Body of pancreas (tissue), 4 donors: ENCODE measurements around the gene ADAD2. TPM values are rescaled to one million over a fixed set of nuclear protein-coding genes. Genes with fewer than 3 reads are reported as not detected.

Source experiments
- ATAC-seq: fragments of 150-250 bp; one replicate; pipeline ENCODE4 v1.9.1; 2016
- DNase-seq, 4 donors: peaks; one replicate each; pipeline ENCODE4 v3.0.0-alpha.2; 2019
- H3K27ac ChIP-seq, 4 donors: fragments of 200-600 bp; sonication (generic); 1 replicate in 3 of 4; 2 replicates in 1 of 4; pipeline versions ENCODE4 v1.5.1 to v1.6.1; 2016 to 2019; ENCODE audit warnings: mild to moderate bottlenecking in 1 of 4, mixed read lengths in 1 of 4, moderate library complexity in 1 of 4
- H3K27me3 ChIP-seq, 2 donors: fragments of 200-600 bp; sonication (generic); one replicate each; pipeline ENCODE4 v1.6.0; 2016; ENCODE audit warnings: mild to moderate bottlenecking in 1 of 2
- H3K36me3 ChIP-seq, 2 donors: fragments of 200-600 bp; sonication (generic); replicated peaks in 1 of 2; 2 replicates each; pipeline ENCODE4 v1.5.1; 2016; ENCODE audit warnings: low read depth in 2 of 2; ENCODE audit not compliant: insufficient read depth in 1 of 2
- H3K4me1 ChIP-seq: fragments of 200-600 bp; sonication (generic); one replicate; pipeline ENCODE4 v1.6.0; 2016
- H3K4me3 ChIP-seq, 2 donors: fragments of 200-600 bp; sonication (generic); 1 replicate in 1 of 2; 2 replicates in 1 of 2; pipeline ENCODE4 v1.5.1; 2016 to 2019
- H3K9me3 ChIP-seq, 3 donors: fragments of 200-600 bp; sonication (generic); 1 replicate in 2 of 3; 2 replicates in 1 of 3; pipeline ENCODE4 v1.5.1; 2016
- POLR2A ChIP-seq, 3 donors: fragments of 450-650 bp; IDR thresholded peaks; one replicate each; pipeline ENCODE4 v1.6.1; 2016; ENCODE audit warnings: antibody characterized with exemption in 3 of 3, mild to moderate bottlenecking in 2 of 3
- WGBS, 2 donors: methylation state at CpG; one replicate each; pipeline ENCODE4 v1.1.5; 2017; 5-methylcytosine and 5-hydroxymethylcytosine counted together
- intact Hi-C: fragments of 100-400 bp; cut with DNase I; formaldehyde crosslinking; loops from one replicate; pipeline ENCODE4 v1.15.1; 2023
- total RNA-seq, 2 donors: library from RNA; depleted of rRNA; stranded (reverse); fragments of >200 nt; gene quantifications; one replicate each; pipeline ENCODE4 v1.1.0, GENCODE V29; 2016
- TF ChIP-seq, protein P1 (sequence below), 7 experiments: fragments of 450-650 bp in 4 of 7; fragments of 200-600 bp in 3 of 7; sonication (generic) in 3 of 7; IDR thresholded peaks; one replicate each; pipeline ENCODE4 v1.5.1; 2016 to 2019; ENCODE audit warnings: antibody characterized with exemption in 7 of 7

ADAD2 gene
- total RNA-seq, 2 donors from 2014 or later: 4.0 TPM; not detected in 1

- TF ChIP-seq, protein P1, sequence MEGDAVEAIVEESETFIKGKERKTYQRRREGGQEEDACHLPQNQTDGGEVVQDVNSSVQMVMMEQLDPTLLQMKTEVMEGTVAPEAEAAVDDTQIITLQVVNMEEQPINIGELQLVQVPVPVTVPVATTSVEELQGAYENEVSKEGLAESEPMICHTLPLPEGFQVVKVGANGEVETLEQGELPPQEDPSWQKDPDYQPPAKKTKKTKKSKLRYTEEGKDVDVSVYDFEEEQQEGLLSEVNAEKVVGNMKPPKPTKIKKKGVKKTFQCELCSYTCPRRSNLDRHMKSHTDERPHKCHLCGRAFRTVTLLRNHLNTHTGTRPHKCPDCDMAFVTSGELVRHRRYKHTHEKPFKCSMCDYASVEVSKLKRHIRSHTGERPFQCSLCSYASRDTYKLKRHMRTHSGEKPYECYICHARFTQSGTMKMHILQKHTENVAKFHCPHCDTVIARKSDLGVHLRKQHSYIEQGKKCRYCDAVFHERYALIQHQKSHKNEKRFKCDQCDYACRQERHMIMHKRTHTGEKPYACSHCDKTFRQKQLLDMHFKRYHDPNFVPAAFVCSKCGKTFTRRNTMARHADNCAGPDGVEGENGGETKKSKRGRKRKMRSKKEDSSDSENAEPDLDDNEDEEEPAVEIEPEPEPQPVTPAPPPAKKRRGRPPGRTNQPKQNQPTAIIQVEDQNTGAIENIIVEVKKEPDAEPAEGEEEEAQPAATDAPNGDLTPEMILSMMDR (IDR thresholded peaks at IDR 0.05): no peak
- Histone ChIP-seq H3K9me3 (no peaks in the 10 kb centered on the region), H3K27me3 (no peaks in the 10 kb centered on the region), H3K27ac (no peak overlapping the region), H3K4me3 (no peak overlapping the region), H3K36me3 (no peaks in the 10 kb centered on the region), H3K4me1 (no peaks in the 10 kb centered on the region)
- DNase-seq (no peak), ATAC-seq (no peak)
- 53 to 60% methylated on average over 3 of the region's 3 CpGs for WGBS, 2 donors
- intact Hi-C loops: no loop called here
These were observed 29.2 kb upstream of the ADAD2 start for GRCh38 chr16:84161801-84162200.

GRCh38 chr16:84165746-84166145 is 25.2 kb upstream of the ADAD2 start:
- Histone ChIP-seq H3K27ac (no peak overlapping the region), H3K36me3 (no peaks in the 10 kb centered on the region), H3K4me3 (no peak overlapping the region), H3K27me3 (no peaks in the 10 kb centered on the region), H3K4me1 (no peaks in the 10 kb centered on the region), H3K9me3 (no peaks in the 10 kb centered on the region)
- no peak for TF ChIP-seq POLR2A (IDR thresholded peaks at IDR 0.05)
- TF ChIP-seq, protein P1 (IDR thresholded peaks at IDR 0.05): no peak
- DNase-seq (no peak), ATAC-seq (no peak)
- 75 to 80% methylated on average over 7 of the region's 7 CpGs for WGBS, 2 donors
- intact Hi-C loops: no loop called here

GRCh38 chr16:84166796-84167695 is 23.9 kb upstream of the ADAD2 start:
- intact Hi-C loops: no loop called here
- H3K4me1 ChIP-seq: no peaks in the 10 kb centered on the region
- no peaks in the 10 kb centered on the region for H3K9me3 ChIP-seq
- ATAC-seq: no peak
- H3K36me3 ChIP-seq: no peaks in the 10 kb centered on the region
- TF ChIP-seq POLR2A (IDR thresholded peaks at IDR 0.05): no peak
- TF ChIP-seq, protein P1 (IDR thresholded peaks at IDR 0.05): no peak
- 72 to 73% methylated on average over 13 of the region's 13 CpGs for WGBS, 2 donors
- H3K27me3 ChIP-seq: no peaks in the 10 kb centered on the region
- DNase-seq: no peak
- no peak overlapping the region for H3K4me3 ChIP-seq
- H3K27ac ChIP-seq: no peak overlapping the region

GRCh38 chr16:84169765-84170310 is 21.1 kb upstream of the ADAD2 start:
- no peaks in the 10 kb centered on the region for H3K9me3 ChIP-seq
- H3K27ac ChIP-seq: no peak overlapping the region
- H3K4me1 ChIP-seq: no peaks in the 10 kb centered on the region
- H3K4me3 ChIP-seq: no peak overlapping the region
- ATAC-seq (no peak), DNase-seq (no peak)
- TF ChIP-seq, protein P1 (IDR thresholded peaks at IDR 0.05): no peak
- TF ChIP-seq POLR2A (IDR thresholded peaks at IDR 0.05): no peak
- H3K27me3 ChIP-seq: no peaks in the 10 kb centered on the region
- 57 to 72% methylated on average over 9 to 11 of the region's 11 CpGs for WGBS, 2 donors
- intact Hi-C loops: no loop called here
- no peaks in the 10 kb centered on the region for H3K36me3 ChIP-seq
